ENCODE data around the gene TSPAN8.

The TSPAN8 gene

GRCh38 chr12:71139153-71139735 is 18.6 kb downstream of the TSPAN8 start:
- DNase-seq (ENCODE audit: insufficient read length, low spot score) (no peak), FAIRE-seq (no peak)
- no peak for TF ChIP-seq CTCF (IDR thresholded peaks at IDR 0.05; ENCODE audit: insufficient read depth, missing control alignments)

- FAIRE-seq (no peak), DNase-seq (ENCODE audit: insufficient read length, low spot score) (no peak)
- TF ChIP-seq CTCF (IDR thresholded peaks at IDR 0.05; ENCODE audit: insufficient read depth, missing control alignments), result no peak
Measured at GRCh38 chr12:71138011-71138410, 19.8 kb downstream of the TSPAN8 start.

DNA sequence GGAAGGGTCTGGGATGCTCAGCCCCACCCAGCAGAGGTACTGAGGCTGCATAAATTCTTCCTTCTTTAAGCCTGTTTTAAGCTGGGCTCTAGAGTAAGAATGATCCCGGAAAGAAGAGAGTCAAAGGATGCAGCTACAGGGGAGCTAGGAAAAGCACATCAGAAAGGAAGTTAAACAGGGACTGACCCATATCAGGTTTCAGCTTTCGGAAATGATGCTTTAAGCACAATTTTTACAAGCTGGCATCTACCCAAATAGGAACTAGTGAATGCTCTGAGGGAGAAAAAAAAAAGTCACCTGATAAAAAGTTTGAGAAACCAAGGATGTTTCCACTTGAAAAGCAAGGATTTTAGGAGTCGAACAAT is 22.0 kb downstream of the TSPAN8 start:
- DNase-seq (ENCODE audit: insufficient read length, low spot score) (no peak), FAIRE-seq (no peak)
- TF ChIP-seq CTCF (IDR thresholded peaks at IDR 0.05; ENCODE audit: insufficient read depth, missing control alignments), result no peak

DNA sequence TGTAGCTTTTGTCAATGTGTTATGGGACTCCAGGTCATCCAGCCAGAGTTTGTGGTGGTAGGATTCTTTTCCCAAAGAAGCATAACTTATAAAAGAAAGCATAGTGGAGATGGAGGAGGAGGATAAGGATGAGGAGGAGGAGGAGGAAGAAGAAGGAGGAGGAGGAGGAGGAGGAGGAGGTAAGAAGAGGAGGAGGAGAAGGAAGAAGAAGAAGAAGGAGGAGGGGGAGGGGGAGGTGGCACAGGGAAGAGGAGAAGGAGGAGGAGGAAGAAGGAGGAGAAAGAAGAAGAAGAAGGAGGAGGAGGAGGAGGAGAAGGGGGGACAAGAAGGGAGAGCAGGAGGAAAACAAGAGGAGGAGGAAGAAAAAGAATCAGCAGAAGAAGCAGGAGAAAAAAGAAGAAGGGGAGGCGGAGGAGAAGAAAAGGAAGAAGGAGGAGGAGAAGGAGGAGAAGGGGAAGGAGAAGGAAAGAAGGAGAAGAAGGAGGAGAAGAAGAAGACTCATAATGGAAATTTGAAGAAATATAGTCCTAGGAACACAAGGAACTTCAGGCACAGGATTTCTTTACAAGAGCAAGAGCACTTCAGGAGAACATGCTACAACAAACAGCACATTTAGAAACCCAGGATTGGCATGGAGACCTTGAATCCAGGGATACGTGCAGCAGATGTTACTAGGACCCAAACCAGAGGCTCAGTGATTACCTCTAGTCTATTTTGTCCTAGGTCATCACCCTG is 22.6 kb downstream of the TSPAN8 start:
- no peak for TF ChIP-seq CTCF (IDR thresholded peaks at IDR 0.05; ENCODE audit: insufficient read depth, missing control alignments)
- DNase-seq (ENCODE audit: insufficient read length, low spot score), result no peak
- no peak for FAIRE-seq

DNA sequence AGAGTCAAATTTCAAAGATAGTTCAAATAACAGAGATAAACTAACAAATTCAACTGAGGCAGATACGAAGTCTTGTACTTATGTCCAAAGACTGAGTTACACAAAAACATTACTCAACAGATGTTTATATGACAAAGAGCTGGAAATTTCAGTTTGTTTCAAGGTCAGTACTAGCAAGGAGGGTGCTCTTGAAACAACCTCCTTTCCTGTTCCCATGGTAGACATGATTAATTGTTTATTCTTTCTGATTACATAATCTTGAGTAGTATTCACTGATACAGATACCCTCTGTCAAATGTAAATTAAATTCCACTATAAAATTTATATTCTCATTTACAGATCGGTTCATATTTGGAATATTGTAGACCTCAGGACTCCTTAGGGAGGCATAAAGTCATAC is 23.4 kb downstream of the TSPAN8 start:
- FAIRE-seq (no peak), DNase-seq (ENCODE audit: insufficient read length, low spot score) (no peak)
- no peak for TF ChIP-seq CTCF (IDR thresholded peaks at IDR 0.05; ENCODE audit: insufficient read depth, missing control alignments)

GRCh38 chr12:71130521-71131069 is 27.2 kb downstream of the TSPAN8 start:
- FAIRE-seq (no peak), DNase-seq (ENCODE audit: insufficient read length, low spot score) (no peak)
- TF ChIP-seq CTCF (IDR thresholded peaks at IDR 0.05; ENCODE audit: insufficient read depth, missing control alignments), result no peak

GRCh38 chr12:71129364-71129763 is 28.4 kb downstream of the TSPAN8 start:
- FAIRE-seq (no peak), DNase-seq (ENCODE audit: insufficient read length, low spot score) (no peak)
- TF ChIP-seq CTCF (IDR thresholded peaks at IDR 0.05; ENCODE audit: insufficient read depth, missing control alignments), result no peak
